ENCODE measurements around the gene TPBG.

Gene TPBG

GRCh38 chr6:82408952-82409431 lies 45.4 kb downstream of the TPBG start:
- Histone ChIP-seq H3K9me3 (ENCODE audit: control insufficient read depth in 1 of 2, low read length in 2 of 2) (no peaks in the 10 kb centered on the region), H3K36me3 (ENCODE audit: control insufficient read depth in 1 of 2, insufficient read depth in 2 of 2, low read length in 2 of 2) (no peaks in the 10 kb centered on the region), H3K4me1 (ENCODE audit: control insufficient read depth in 1 of 2, insufficient read depth in 2 of 2, low read length in 2 of 2) (no peaks in the 10 kb centered on the region), H3K27ac (ENCODE audit: low read depth, low read length) (no peak overlapping the region), H3K9ac (ENCODE audit: low read depth in 1 of 2, low read length in 2 of 2) (no peak overlapping the region), H3K4me3 (ENCODE audit: low read depth in 1 of 2, low read length in 2 of 2) (no peak overlapping the region), H3K27me3 (ENCODE audit: control insufficient read depth in 1 of 2, insufficient read depth in 2 of 2, low read length in 2 of 2) (no peaks in the 10 kb centered on the region)

- no peak overlapping the region for H3K27ac ChIP-seq (ENCODE audit: low read depth, low read length)
- H3K9ac ChIP-seq (ENCODE audit: low read depth in 1 of 2, low read length in 2 of 2) = no peak overlapping the region
- H3K4me3 ChIP-seq (ENCODE audit: low read depth in 1 of 2, low read length in 2 of 2) = no peak overlapping the region
- H3K27me3 ChIP-seq (ENCODE audit: control insufficient read depth in 1 of 2, insufficient read depth in 2 of 2, low read length in 2 of 2) = no peaks in the 10 kb centered on the region
- no peaks in the 10 kb centered on the region for H3K4me1 ChIP-seq (ENCODE audit: control insufficient read depth in 1 of 2, insufficient read depth in 2 of 2, low read length in 2 of 2)
- H3K9me3 ChIP-seq (ENCODE audit: control insufficient read depth in 1 of 2, low read length in 2 of 2) = no peaks in the 10 kb centered on the region
- H3K36me3 ChIP-seq (ENCODE audit: control insufficient read depth in 1 of 2, insufficient read depth in 2 of 2, low read length in 2 of 2) = no peaks in the 10 kb centered on the region
These were observed 46.6 kb downstream of the TPBG start for GRCh38 chr6:82410151-82410648.

- H3K4me1 ChIP-seq (ENCODE audit: control insufficient read depth in 1 of 2, insufficient read depth in 2 of 2, low read length in 2 of 2) = no peaks in the 10 kb centered on the region
- H3K36me3 ChIP-seq (ENCODE audit: control insufficient read depth in 1 of 2, insufficient read depth in 2 of 2, low read length in 2 of 2) = no peaks in the 10 kb centered on the region
- H3K4me3 ChIP-seq (ENCODE audit: low read depth in 1 of 2, low read length in 2 of 2) = no peak overlapping the region
- H3K9ac ChIP-seq (ENCODE audit: low read depth in 1 of 2, low read length in 2 of 2) = no peak overlapping the region
- no peaks in the 10 kb centered on the region for H3K9me3 ChIP-seq (ENCODE audit: control insufficient read depth in 1 of 2, low read length in 2 of 2)
- no peaks in the 10 kb centered on the region for H3K27me3 ChIP-seq (ENCODE audit: control insufficient read depth in 1 of 2, insufficient read depth in 2 of 2, low read length in 2 of 2)
- H3K27ac ChIP-seq (ENCODE audit: low read depth, low read length) = no peak overlapping the region
These were observed 50.3 kb downstream of the TPBG start for GRCh38 chr6:82413868-82414267.

GRCh38 chr6:82415820-82416219 lies 52.2 kb downstream of the TPBG start:
- H3K4me1 ChIP-seq (ENCODE audit: control insufficient read depth in 1 of 2, insufficient read depth in 2 of 2, low read length in 2 of 2) = no peaks in the 10 kb centered on the region
- H3K9me3 ChIP-seq (ENCODE audit: control insufficient read depth in 1 of 2, low read length in 2 of 2) = no peaks in the 10 kb centered on the region
- no peak overlapping the region for H3K9ac ChIP-seq (ENCODE audit: low read depth in 1 of 2, low read length in 2 of 2)
- no peaks in the 10 kb centered on the region for H3K36me3 ChIP-seq (ENCODE audit: control insufficient read depth in 1 of 2, insufficient read depth in 2 of 2, low read length in 2 of 2)
- H3K27ac ChIP-seq (ENCODE audit: low read depth, low read length) = no peak overlapping the region
- H3K4me3 ChIP-seq (ENCODE audit: low read depth in 1 of 2, low read length in 2 of 2) = no peak overlapping the region
- no peaks in the 10 kb centered on the region for H3K27me3 ChIP-seq (ENCODE audit: control insufficient read depth in 1 of 2, insufficient read depth in 2 of 2, low read length in 2 of 2)

GRCh38 chr6:82416346-82416745 lies 52.7 kb downstream of the TPBG start:
- H3K27ac ChIP-seq (ENCODE audit: low read depth, low read length) = no peak overlapping the region
- no peaks in the 10 kb centered on the region for H3K4me1 ChIP-seq (ENCODE audit: control insufficient read depth in 1 of 2, insufficient read depth in 2 of 2, low read length in 2 of 2)
- H3K36me3 ChIP-seq (ENCODE audit: control insufficient read depth in 1 of 2, insufficient read depth in 2 of 2, low read length in 2 of 2) = no peaks in the 10 kb centered on the region
- H3K9me3 ChIP-seq (ENCODE audit: control insufficient read depth in 1 of 2, low read length in 2 of 2) = no peaks in the 10 kb centered on the region
- H3K4me3 ChIP-seq (ENCODE audit: low read depth in 1 of 2, low read length in 2 of 2) = no peak overlapping the region
- no peak overlapping the region for H3K9ac ChIP-seq (ENCODE audit: low read depth in 1 of 2, low read length in 2 of 2)
- no peaks in the 10 kb centered on the region for H3K27me3 ChIP-seq (ENCODE audit: control insufficient read depth in 1 of 2, insufficient read depth in 2 of 2, low read length in 2 of 2)
